KMS-11 (cell line): ENCODE measurements around the gene ZNF219.

Experiments used
- H2AFZ ChIP-seq: fragments of 200-600 bp; sonication (generic); 2 replicates; pipeline ENCODE4 v1.6.1; 2016; ENCODE audit warnings: antibody characterized with exemption, mixed run types, low read depth
- H3K27ac ChIP-seq: fragments of 200-600 bp; sonication (generic); 2 replicates; pipeline ENCODE4 v1.6.1; 2016; ENCODE audit warnings: mild to moderate bottlenecking, mixed run types
- H3K27me3 ChIP-seq: fragments of 200-600 bp; sonication (generic); 2 replicates; pipeline ENCODE4 v1.6.1; 2017; ENCODE audit warnings: mild to moderate bottlenecking, low read depth, mixed run types, moderate library complexity; ENCODE audit not compliant: insufficient read depth
- H3K36me3 ChIP-seq: fragments of 200-600 bp; sonication (generic); 2 replicates; pipeline ENCODE4 v1.6.1; 2017; ENCODE audit warnings: mild to moderate bottlenecking, mixed run types; ENCODE audit not compliant: insufficient read depth
- H3K4me1 ChIP-seq: fragments of 200-600 bp; sonication (generic); 2 replicates; pipeline ENCODE4 v1.6.1; 2016; ENCODE audit warnings: mild to moderate bottlenecking, low read depth, mixed run types; ENCODE audit not compliant: poor library complexity, severe bottlenecking
- H3K4me2 ChIP-seq: fragments of 200-600 bp; sonication (generic); 2 replicates; pipeline ENCODE4 v1.7.0; 2016; ENCODE audit warnings: mild to moderate bottlenecking, mixed run types
- H3K4me3 ChIP-seq: fragments of 200-600 bp; sonication (generic); IDR thresholded peaks from 2 replicates; pipeline ENCODE4 v1.6.1; 2017; ENCODE audit warnings: low read depth, low read length, mixed read lengths; ENCODE audit not compliant: insufficient read depth
- H3K79me2 ChIP-seq: fragments of 200-600 bp; sonication (generic); 2 replicates; pipeline ENCODE4 v1.6.1; 2016; ENCODE audit warnings: low read depth, mixed run types; ENCODE audit not compliant: insufficient read depth
- H3K9ac ChIP-seq: fragments of 200-600 bp; sonication (generic); 2 replicates; pipeline ENCODE4 v1.6.1; 2016; ENCODE audit warnings: mild to moderate bottlenecking, mixed run types
- H4K20me1 ChIP-seq: fragments of 200-600 bp; sonication (generic); 2 replicates; pipeline ENCODE4 v1.6.1; 2016; ENCODE audit warnings: mild to moderate bottlenecking, mixed run types; ENCODE audit not compliant: insufficient read depth
- CTCF ChIP-seq: fragments of 200-600 bp; sonication (generic); conservative IDR thresholded peaks from 2 replicates; pipeline ENCODE4 v1.6.1; 2017; ENCODE audit warnings: low read depth, mild to moderate bottlenecking, antibody characterized with exemption, low read length, moderate library complexity, mixed read lengths

The ZNF219 gene

GRCh38 chr14:21098076-21098891 lies at the start of gene ZNF219:
Gene ZNF219, minus strand, starts transcription at chr14:21098655. Its CDS starts 5,064 bp downstream, at chr14:21093591.
- no peaks in the 10 kb centered on the region for H4K20me1 ChIP-seq
- TF ChIP-seq CTCF, result no peak
- H3K36me3 ChIP-seq, result no peaks in the 10 kb centered on the region
- H3K79me2 ChIP-seq, result no peaks in the 10 kb centered on the region
- peak within 1 kb of the TSS; percentile 68 for H3K4me2 ChIP-seq
- peak within 1 kb of the TSS; percentile 32; the same call in 1 of the 2 replicates for H3K9ac ChIP-seq
- peaks cover 19% of the 10 kb centered on the region for H3K4me1 ChIP-seq
- peak within 1 kb of the TSS; percentile 52; the same call in 1 of the 2 replicates for H2AFZ ChIP-seq
- H3K27me3 ChIP-seq, result no peaks in the 10 kb centered on the region
- H3K27ac ChIP-seq, result no peak within 1 kb of the TSS
- no peak within 1 kb of the TSS for H3K4me3 ChIP-seq

GRCh38 chr14:21145437-21145836 lies 47.0 kb upstream of the ZNF219 start:
- no peak for TF ChIP-seq CTCF
- no peak overlapping the region for H3K4me3 ChIP-seq
- H3K4me1 ChIP-seq, result no peaks in the 10 kb centered on the region
- H4K20me1 ChIP-seq, result no peaks in the 10 kb centered on the region
- no peaks in the 10 kb centered on the region for H3K79me2 ChIP-seq
- H3K27me3 ChIP-seq, result no peaks in the 10 kb centered on the region
- no peak overlapping the region for H3K4me2 ChIP-seq
- H3K27ac ChIP-seq, result no peak overlapping the region
- H2AFZ ChIP-seq, result no peak overlapping the region
- no peak overlapping the region for H3K9ac ChIP-seq
- H3K36me3 ChIP-seq, result no peaks in the 10 kb centered on the region

GRCh38 chr14:21142357-21142756 lies 43.9 kb upstream of the ZNF219 start:
- H3K4me2 ChIP-seq, result no peak overlapping the region
- no peaks in the 10 kb centered on the region for H3K79me2 ChIP-seq
- H3K27ac ChIP-seq, result no peak overlapping the region
- no peak overlapping the region for H2AFZ ChIP-seq
- H3K9ac ChIP-seq, result no peak overlapping the region
- no peak overlapping the region for H3K4me3 ChIP-seq
- H3K27me3 ChIP-seq, result no peaks in the 10 kb centered on the region
- no peaks in the 10 kb centered on the region for H4K20me1 ChIP-seq
- H3K4me1 ChIP-seq, result no peaks in the 10 kb centered on the region
- TF ChIP-seq CTCF, result no peak
- no peaks in the 10 kb centered on the region for H3K36me3 ChIP-seq

GRCh38 chr14:21136024-21136423 lies 37.6 kb upstream of the ZNF219 start:
- no peaks in the 10 kb centered on the region for H3K4me1 ChIP-seq
- no peak overlapping the region for H3K4me2 ChIP-seq
- H3K4me3 ChIP-seq, result no peak overlapping the region
- no peak overlapping the region for H3K27ac ChIP-seq
- H3K27me3 ChIP-seq, result no peaks in the 10 kb centered on the region
- peak; percentile 83 for TF ChIP-seq CTCF
- H3K79me2 ChIP-seq, result no peaks in the 10 kb centered on the region
- no peak overlapping the region for H3K9ac ChIP-seq
- no peaks in the 10 kb centered on the region for H3K36me3 ChIP-seq
- no peaks in the 10 kb centered on the region for H4K20me1 ChIP-seq
- H2AFZ ChIP-seq, result no peak overlapping the region
